K562 (cell line): Measurements from ENCODE around the gene CFAP141. TPM values are rescaled to one million over a fixed set of nuclear protein-coding genes. Genes with fewer than 3 reads are reported as not detected.

Experiments
- CTBP1 ChIP-seq: fragments of 450-650 bp; IDR thresholded peaks from 2 replicates; pipeline ENCODE4 v1.6.1; 2016; ENCODE audit warnings: borderline replicate concordance
- HOXB6 ChIP-seq: fragments of 250-450 bp; sonication (Bioruptor Pico); IDR thresholded peaks from 2 replicates; pipeline ENCODE4 v1.5.1; 2022; ENCODE audit warnings: mild to moderate bottlenecking, borderline replicate concordance
- TRIM28 ChIP-seq: fragments of 450-650 bp; IDR thresholded peaks from 2 replicates; pipeline ENCODE4 v1.6.1; 2017
- ZEB2 ChIP-seq: fragments of 450-650 bp; IDR thresholded peaks from 2 replicates; pipeline ENCODE4 v1.6.1; 2016
- ZKSCAN1 ChIP-seq: fragments of 150-350 bp; IDR thresholded peaks from 2 replicates; pipeline ENCODE4 v1.6.1; 2016; ENCODE audit warnings: low read depth, low read length
- ZNF589 ChIP-seq: fragments of 200-800 bp; sonication (Bioruptor generic); IDR thresholded peaks from 2 replicates; pipeline ENCODE4 v1.6.1; 2016; ENCODE audit warnings: low read depth, missing genetic modification characterization, missing compliant biosample characterization
- ZNF699 ChIP-seq: fragments of 250-450 bp; sonication (Bioruptor Pico); IDR thresholded peaks from 2 replicates; pipeline ENCODE4 v1.8.0; 2021; ENCODE audit warnings: mild to moderate bottlenecking, moderate library complexity; ENCODE audit not compliant: insufficient replicate concordance
- polyA plus RNA-seq, 8 experiments: library from polyadenylated mRNA; depleted of rRNA in 4 of 8; stranded (reverse) in 5 of 8; unstranded in 3 of 8; fragments of >200 nt; fragmentation: Nextera tagmentation in 2 of 8; fragmentation: Illumina TruSeq in 1 of 8; extraction: Ambion mirVana in 2 of 8; extraction: Trizol in 1 of 8; gene quantifications; 2 replicates each; pipeline versions ENCODE4 v1.2.1 to v1.2.3, GENCODE V29; 2011 to 2014; ENCODE audit warnings: inconsistent platforms in 1 of 8, missing spikeins in 1 of 8
- total RNA-seq, 7 experiments: library from RNA; depleted of rRNA in 6 of 7; stranded (reverse); fragments of >200 nt in 6 of 7; fragmentation: Illumina TruSeq in 2 of 7; extraction: Trizol in 2 of 7; gene quantifications; 2 replicates each; pipeline versions ENCODE4 v1.2.1 to v1.2.3, GENCODE V29; 2011 to 2021; ENCODE audit warnings: low replicate concordance in 1 of 7
- TF ChIP-seq, protein P1 (sequence below), 2 experiments: IDR thresholded peaks; 2 replicates each; pipeline ENCODE4 v1.6.1; 2012; ENCODE audit warnings: improper control_type of control experiment in 2 of 2, low read depth in 2 of 2, low read length in 2 of 2, borderline replicate concordance in 1 of 2
- TF ChIP-seq, protein P2 (sequence below): sonication (generic); formaldehyde crosslinking; IDR thresholded peaks from 2 replicates; pipeline ENCODE4 v1.8.1; 2023; ENCODE audit warnings: mild to moderate bottlenecking, missing genetic modification reagents
- TF ChIP-seq, protein P3 (sequence below): IDR thresholded peaks from 2 replicates; pipeline ENCODE4 v1.6.1; 2016; ENCODE audit warnings: missing genetic modification characterization, missing compliant biosample characterization
- TF ChIP-seq, protein P4 (sequence below): sonication (generic); formaldehyde crosslinking; IDR thresholded peaks from 2 replicates; pipeline ENCODE4 v1.5.0; 2020; ENCODE audit warnings: missing genetic modification reagents
- TF ChIP-seq, protein P5 (sequence below): sonication (generic); formaldehyde crosslinking; IDR thresholded peaks from 2 replicates; pipeline ENCODE4 v1.8.0; 2023; ENCODE audit warnings: mild to moderate bottlenecking, missing genetic modification reagents
- TF ChIP-seq, protein P6 (sequence below): fragments of 200-800 bp; sonication (Bioruptor generic); IDR thresholded peaks from 2 replicates; pipeline ENCODE4 v1.6.1; 2016; ENCODE audit warnings: missing genetic modification characterization, missing compliant biosample characterization

CFAP141 gene
- total and polyA plus RNA-seq, 9 of the 15 experiments (the other 6 are each of a cell fraction or from before 2014, with no cell fraction given) = not detected

DNA sequence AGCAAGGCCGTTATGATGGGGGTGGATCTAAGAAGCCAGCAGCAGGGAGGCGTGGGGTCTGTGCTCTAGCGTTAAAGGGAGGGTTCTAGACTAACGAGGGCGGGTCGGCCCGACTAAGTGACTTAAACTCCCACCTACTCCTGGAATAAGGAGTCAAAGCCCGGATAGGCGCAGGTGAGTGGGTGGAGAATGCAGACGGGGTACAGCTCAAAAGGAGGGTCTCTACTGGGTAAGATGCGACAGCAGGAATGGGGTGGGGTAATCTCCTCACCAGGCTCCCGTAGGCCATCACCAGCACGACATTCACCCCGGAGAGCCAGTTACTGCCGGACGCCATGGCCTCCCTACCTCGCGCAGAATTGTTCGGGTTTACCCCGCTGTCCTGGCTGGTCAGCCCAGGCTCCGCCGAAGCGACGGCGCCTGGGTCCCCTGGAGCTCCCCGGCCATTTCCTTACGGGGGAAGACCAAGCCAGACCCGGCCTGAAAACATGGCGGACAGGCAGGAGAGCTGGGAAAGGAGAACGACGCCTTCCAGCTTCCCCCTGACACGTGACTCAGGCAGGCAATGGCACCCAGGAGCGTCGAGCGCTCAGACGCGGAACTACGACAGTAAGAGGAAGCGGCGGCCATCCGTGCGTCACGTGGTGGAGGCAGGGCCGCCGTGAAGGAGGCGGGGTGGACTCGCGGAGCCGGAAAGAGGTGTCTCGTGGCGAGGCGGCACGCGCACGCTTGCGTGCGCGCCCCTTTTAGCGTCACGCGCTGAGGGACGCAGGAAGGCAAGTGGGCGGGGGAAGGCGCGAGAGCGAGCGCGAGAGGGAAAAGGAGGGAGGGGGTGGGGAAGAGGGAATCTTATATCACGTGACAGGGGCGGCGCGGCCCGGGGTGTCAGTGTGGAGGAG is 14.2 kb upstream of the CFAP141 start, which contains the start of gene UBAP2L (continued):
- TF ChIP-seq ZNF699 (CRISPR knock-in tag) = no peak
- TF ChIP-seq, protein P1, sequence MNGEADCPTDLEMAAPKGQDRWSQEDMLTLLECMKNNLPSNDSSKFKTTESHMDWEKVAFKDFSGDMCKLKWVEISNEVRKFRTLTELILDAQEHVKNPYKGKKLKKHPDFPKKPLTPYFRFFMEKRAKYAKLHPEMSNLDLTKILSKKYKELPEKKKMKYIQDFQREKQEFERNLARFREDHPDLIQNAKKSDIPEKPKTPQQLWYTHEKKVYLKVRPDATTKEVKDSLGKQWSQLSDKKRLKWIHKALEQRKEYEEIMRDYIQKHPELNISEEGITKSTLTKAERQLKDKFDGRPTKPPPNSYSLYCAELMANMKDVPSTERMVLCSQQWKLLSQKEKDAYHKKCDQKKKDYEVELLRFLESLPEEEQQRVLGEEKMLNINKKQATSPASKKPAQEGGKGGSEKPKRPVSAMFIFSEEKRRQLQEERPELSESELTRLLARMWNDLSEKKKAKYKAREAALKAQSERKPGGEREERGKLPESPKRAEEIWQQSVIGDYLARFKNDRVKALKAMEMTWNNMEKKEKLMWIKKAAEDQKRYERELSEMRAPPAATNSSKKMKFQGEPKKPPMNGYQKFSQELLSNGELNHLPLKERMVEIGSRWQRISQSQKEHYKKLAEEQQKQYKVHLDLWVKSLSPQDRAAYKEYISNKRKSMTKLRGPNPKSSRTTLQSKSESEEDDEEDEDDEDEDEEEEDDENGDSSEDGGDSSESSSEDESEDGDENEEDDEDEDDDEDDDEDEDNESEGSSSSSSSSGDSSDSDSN (IDR thresholded peaks at IDR 0.05; ENCODE audit: borderline replicate concordance in 1 of 2, low read depth in 2 of 2, low read length in 2 of 2) = peak in 1 of 2 experiments; percentile 90; a peak in 2 of 4 replicates
- TF ChIP-seq, protein P2, sequence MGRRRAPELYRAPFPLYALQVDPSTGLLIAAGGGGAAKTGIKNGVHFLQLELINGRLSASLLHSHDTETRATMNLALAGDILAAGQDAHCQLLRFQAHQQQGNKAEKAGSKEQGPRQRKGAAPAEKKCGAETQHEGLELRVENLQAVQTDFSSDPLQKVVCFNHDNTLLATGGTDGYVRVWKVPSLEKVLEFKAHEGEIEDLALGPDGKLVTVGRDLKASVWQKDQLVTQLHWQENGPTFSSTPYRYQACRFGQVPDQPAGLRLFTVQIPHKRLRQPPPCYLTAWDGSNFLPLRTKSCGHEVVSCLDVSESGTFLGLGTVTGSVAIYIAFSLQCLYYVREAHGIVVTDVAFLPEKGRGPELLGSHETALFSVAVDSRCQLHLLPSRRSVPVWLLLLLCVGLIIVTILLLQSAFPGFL (CRISPR knock-in tag) = no peak
- no peak for TF ChIP-seq ZKSCAN1
- TF ChIP-seq HOXB6 = no peak
- TF ChIP-seq, protein P3, sequence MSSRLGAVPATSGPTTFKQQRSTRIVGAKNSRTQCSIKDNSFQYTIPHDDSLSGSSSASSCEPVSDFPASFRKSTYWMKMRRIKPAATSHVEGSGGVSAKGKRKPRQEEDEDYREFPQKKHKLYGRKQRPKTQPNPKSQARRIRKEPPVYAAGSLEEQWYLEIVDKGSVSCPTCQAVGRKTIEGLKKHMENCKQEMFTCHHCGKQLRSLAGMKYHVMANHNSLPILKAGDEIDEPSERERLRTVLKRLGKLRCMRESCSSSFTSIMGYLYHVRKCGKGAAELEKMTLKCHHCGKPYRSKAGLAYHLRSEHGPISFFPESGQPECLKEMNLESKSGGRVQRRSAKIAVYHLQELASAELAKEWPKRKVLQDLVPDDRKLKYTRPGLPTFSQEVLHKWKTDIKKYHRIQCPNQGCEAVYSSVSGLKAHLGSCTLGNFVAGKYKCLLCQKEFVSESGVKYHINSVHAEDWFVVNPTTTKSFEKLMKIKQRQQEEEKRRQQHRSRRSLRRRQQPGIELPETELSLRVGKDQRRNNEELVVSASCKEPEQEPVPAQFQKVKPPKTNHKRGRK = no peak
- TF ChIP-seq ZNF589 (CRISPR knock-in tag) = peak; percentile 62; the same call in 1 of the 2 replicates
- TF ChIP-seq, protein P4, sequence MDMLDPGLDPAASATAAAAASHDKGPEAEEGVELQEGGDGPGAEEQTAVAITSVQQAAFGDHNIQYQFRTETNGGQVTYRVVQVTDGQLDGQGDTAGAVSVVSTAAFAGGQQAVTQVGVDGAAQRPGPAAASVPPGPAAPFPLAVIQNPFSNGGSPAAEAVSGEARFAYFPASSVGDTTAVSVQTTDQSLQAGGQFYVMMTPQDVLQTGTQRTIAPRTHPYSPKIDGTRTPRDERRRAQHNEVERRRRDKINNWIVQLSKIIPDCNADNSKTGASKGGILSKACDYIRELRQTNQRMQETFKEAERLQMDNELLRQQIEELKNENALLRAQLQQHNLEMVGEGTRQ (CRISPR knock-in tag) = peak; percentile 96
- peak; percentile 17; the same call in 1 of the 2 replicates for TF ChIP-seq ZEB2
- TF ChIP-seq, protein P5, sequence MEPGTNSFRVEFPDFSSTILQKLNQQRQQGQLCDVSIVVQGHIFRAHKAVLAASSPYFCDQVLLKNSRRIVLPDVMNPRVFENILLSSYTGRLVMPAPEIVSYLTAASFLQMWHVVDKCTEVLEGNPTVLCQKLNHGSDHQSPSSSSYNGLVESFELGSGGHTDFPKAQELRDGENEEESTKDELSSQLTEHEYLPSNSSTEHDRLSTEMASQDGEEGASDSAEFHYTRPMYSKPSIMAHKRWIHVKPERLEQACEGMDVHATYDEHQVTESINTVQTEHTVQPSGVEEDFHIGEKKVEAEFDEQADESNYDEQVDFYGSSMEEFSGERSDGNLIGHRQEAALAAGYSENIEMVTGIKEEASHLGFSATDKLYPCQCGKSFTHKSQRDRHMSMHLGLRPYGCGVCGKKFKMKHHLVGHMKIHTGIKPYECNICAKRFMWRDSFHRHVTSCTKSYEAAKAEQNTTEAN (CRISPR knock-in tag) = no peak; the same call in 1 of the 2 replicates
- TF ChIP-seq, protein P6, sequence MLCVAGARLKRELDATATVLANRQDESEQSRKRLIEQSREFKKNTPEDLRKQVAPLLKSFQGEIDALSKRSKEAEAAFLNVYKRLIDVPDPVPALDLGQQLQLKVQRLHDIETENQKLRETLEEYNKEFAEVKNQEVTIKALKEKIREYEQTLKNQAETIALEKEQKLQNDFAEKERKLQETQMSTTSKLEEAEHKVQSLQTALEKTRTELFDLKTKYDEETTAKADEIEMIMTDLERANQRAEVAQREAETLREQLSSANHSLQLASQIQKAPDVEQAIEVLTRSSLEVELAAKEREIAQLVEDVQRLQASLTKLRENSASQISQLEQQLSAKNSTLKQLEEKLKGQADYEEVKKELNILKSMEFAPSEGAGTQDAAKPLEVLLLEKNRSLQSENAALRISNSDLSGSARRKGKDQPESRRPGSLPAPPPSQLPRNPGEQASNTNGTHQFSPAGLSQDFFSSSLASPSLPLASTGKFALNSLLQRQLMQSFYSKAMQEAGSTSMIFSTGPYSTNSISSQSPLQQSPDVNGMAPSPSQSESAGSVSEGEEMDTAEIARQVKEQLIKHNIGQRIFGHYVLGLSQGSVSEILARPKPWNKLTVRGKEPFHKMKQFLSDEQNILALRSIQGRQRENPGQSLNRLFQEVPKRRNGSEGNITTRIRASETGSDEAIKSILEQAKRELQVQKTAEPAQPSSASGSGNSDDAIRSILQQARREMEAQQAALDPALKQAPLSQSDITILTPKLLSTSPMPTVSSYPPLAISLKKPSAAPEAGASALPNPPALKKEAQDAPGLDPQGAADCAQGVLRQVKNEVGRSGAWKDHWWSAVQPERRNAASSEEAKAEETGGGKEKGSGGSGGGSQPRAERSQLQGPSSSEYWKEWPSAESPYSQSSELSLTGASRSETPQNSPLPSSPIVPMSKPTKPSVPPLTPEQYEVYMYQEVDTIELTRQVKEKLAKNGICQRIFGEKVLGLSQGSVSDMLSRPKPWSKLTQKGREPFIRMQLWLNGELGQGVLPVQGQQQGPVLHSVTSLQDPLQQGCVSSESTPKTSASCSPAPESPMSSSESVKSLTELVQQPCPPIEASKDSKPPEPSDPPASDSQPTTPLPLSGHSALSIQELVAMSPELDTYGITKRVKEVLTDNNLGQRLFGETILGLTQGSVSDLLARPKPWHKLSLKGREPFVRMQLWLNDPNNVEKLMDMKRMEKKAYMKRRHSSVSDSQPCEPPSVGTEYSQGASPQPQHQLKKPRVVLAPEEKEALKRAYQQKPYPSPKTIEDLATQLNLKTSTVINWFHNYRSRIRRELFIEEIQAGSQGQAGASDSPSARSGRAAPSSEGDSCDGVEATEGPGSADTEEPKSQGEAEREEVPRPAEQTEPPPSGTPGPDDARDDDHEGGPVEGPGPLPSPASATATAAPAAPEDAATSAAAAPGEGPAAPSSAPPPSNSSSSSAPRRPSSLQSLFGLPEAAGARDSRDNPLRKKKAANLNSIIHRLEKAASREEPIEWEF (CRISPR knock-in tag) = no peak
- peak; percentile 83 for TF ChIP-seq CTBP1
- 0 out of 2 replicates have a peak, but pooled peaks have one; percentile 39 for TF ChIP-seq TRIM28
